ENCODE measurements around the gene STX18.

The STX18 gene

GRCh38 chr4:4374388-4375098, 167.3 kb downstream of the STX18 start:
- no peak for DNase-seq
